CD4-positive, alpha-beta memory T cell (primary cell): Measurements from ENCODE around the gene RGS7. TPM values are rescaled to one million over a fixed set of nuclear protein-coding genes. Genes with fewer than 3 reads are reported as not detected.
"Not testable (repeated sequence)": the region's sequence is repeated elsewhere in the genome, so short reads cannot be mapped to it uniquely, and the experiment has no call there.

Experiments used
- CTCF ChIA-PET: fragments of 350-600 bp; sonication (Branson Sonifier 250); formaldehyde crosslinking; loops from one replicate; lab custom pipeline; 2021; ENCODE audit warnings: inconsistent platforms; ENCODE audit not compliant: partially characterized antibody; lab: Charles Lee
- POLR2A ChIA-PET: fragments of 350-600 bp; sonication (Branson Sonifier 250); formaldehyde crosslinking; loops from one replicate; lab custom pipeline; 2021; ENCODE audit not compliant: partially characterized antibody; lab: Charles Lee
- DNase-seq, 5 donors: peaks; one replicate each; pipeline versions ENCODE4 v3.0.0 to v3.0.0-alpha.2; 2020 to 2022; ENCODE audit warnings: mixed read lengths in 1 of 5
- H3K27ac ChIP-seq: one replicate; pipeline ENCODE4 v1.7.0; 2013; ENCODE audit warnings: low read depth, low read length
- H3K27me3 ChIP-seq: 2 replicates; pipeline ENCODE4 v1.7.0; 2013; ENCODE audit warnings: mild to moderate bottlenecking, low read length, moderate library complexity; ENCODE audit not compliant: insufficient read depth
- H3K36me3 ChIP-seq: 2 replicates; pipeline ENCODE4 v1.7.0; 2013; ENCODE audit warnings: mild to moderate bottlenecking, low read length, moderate library complexity; ENCODE audit not compliant: insufficient read depth
- H3K4me1 ChIP-seq: 2 replicates; pipeline ENCODE4 v1.7.0; 2013; ENCODE audit warnings: mild to moderate bottlenecking, low read length, moderate library complexity; ENCODE audit not compliant: insufficient read depth
- H3K4me3 ChIP-seq, 2 donors: one replicate each; pipeline ENCODE4 v1.7.0; 2013; ENCODE audit warnings: low read length in 2 of 2, mild to moderate bottlenecking in 1 of 2
- H3K9me3 ChIP-seq, 2 donors: one replicate each; pipeline ENCODE4 v1.7.0; 2013; ENCODE audit warnings: low read length in 2 of 2, control low read depth in 1 of 2; ENCODE audit not compliant: control insufficient read depth in 1 of 2
- H3K27ac Mint-ChIP-seq, 7 donors: one replicate each; pipeline ENCODE4 v1.8.0; 2020 to 2021; ENCODE audit warnings: mixed read lengths in 7 of 7, mild to moderate bottlenecking in 6 of 7, inconsistent platforms in 3 of 7, moderate library complexity in 3 of 7
- H3K27me3 Mint-ChIP-seq, 2 donors: one replicate each; pipeline ENCODE4 v1.8.0; 2020 to 2021; ENCODE audit warnings: mixed read lengths in 2 of 2
- H3K36me3 Mint-ChIP-seq, 2 donors: one replicate each; pipeline ENCODE4 v1.8.0; 2020 to 2021; ENCODE audit warnings: mixed read lengths in 2 of 2, inconsistent platforms in 1 of 2, mild to moderate bottlenecking in 1 of 2
- H3K4me1 Mint-ChIP-seq, 4 donors: one replicate each; pipeline ENCODE4 v1.8.0; 2020 to 2021; ENCODE audit warnings: mixed read lengths in 4 of 4, mild to moderate bottlenecking in 1 of 4
- H3K4me3 Mint-ChIP-seq, 8 donors: one replicate each; pipeline ENCODE4 v1.8.0; 2020 to 2021; ENCODE audit warnings: mixed read lengths in 8 of 8, mild to moderate bottlenecking in 7 of 8, moderate library complexity in 6 of 8, inconsistent platforms in 3 of 8
- H3K9me3 Mint-ChIP-seq, 8 donors: one replicate each; pipeline ENCODE4 v1.8.0; 2020 to 2021; ENCODE audit warnings: mixed read lengths in 8 of 8, mild to moderate bottlenecking in 5 of 8, inconsistent platforms in 3 of 8, moderate library complexity in 1 of 8
- intact Hi-C: fragments of 100-400 bp; cut with micrococcal nuclease; formaldehyde crosslinking; loops from one replicate; pipeline ENCODE4 v1.15.1; 2023
- polyA plus RNA-seq, 2 donors: library from polyadenylated mRNA; unstranded; fragments of 300-500 nt; fragmentation: Illumina TruSeq; gene quantifications; one replicate each; pipeline ENCODE4 v1.2.3, GENCODE V29; 2021
- total RNA-seq, 2 experiments: library from RNA; stranded (reverse); gene quantifications; one replicate each; pipeline ENCODE4 v1.2.3, GENCODE V29; 2021

Gene RGS7
- total and polyA plus RNA-seq, 4 experiments from 2014 or later: not detected

GRCh38 chr1:241181471-241181870, 175.5 kb downstream of the RGS7 start:
- ChIA-PET CTCF (no interaction called here), POLR2A (no interaction called here)
- H3K4me3 Mint-ChIP-seq: no peak overlapping the region
- no peak for DNase-seq
- peaks cover 0 to 12% (median 1%) of the 10 kb centered on the region in 8 donors for H3K9me3 Mint-ChIP-seq
- H3K27ac Mint-ChIP-seq: no peak overlapping the region
- Histone ChIP-seq H3K4me3 (no peak overlapping the region), H3K27ac (no peak overlapping the region), H3K9me3 (no peaks in the 10 kb centered on the region), H3K27me3 (no peaks in the 10 kb centered on the region), H3K36me3 (no peaks in the 10 kb centered on the region), H3K4me1 (no peaks in the 10 kb centered on the region)
- H3K4me1 Mint-ChIP-seq: no peaks in the 10 kb centered on the region
- H3K36me3 Mint-ChIP-seq: no peaks in the 10 kb centered on the region
- intact Hi-C loops: no loop called here
- no peaks in the 10 kb centered on the region for H3K27me3 Mint-ChIP-seq

GRCh38 chr1:241180569-241180968, 176.4 kb downstream of the RGS7 start:
- CTCF ChIA-PET: no interaction called here
- Mint-ChIP-seq H3K27me3 (no peaks in the 10 kb centered on the region), H3K9me3 (peaks cover 0 to 12% (median 2%) of the 10 kb centered on the region in 8 donors), H3K27ac (no peak overlapping the region), H3K4me1 (no peaks in the 10 kb centered on the region), H3K4me3 (no peak overlapping the region), H3K36me3 (no peaks in the 10 kb centered on the region)
- POLR2A ChIA-PET: no interaction called here
- Histone ChIP-seq H3K4me3 (no peak overlapping the region), H3K4me1 (no peaks in the 10 kb centered on the region), H3K36me3 (no peaks in the 10 kb centered on the region), H3K27me3 (no peaks in the 10 kb centered on the region), H3K27ac (no peak overlapping the region), H3K9me3 (no peaks in the 10 kb centered on the region)
- no peak for DNase-seq
- intact Hi-C loops: no loop called here

- H3K9me3 ChIP-seq: no peaks in the 10 kb centered on the region
- no peaks in the 10 kb centered on the region for H3K4me1 ChIP-seq
- POLR2A ChIA-PET: no interaction called here
- no peak overlapping the region for H3K4me3 Mint-ChIP-seq
- no peak overlapping the region for H3K4me3 ChIP-seq
- intact Hi-C loops: no loop called here
- no peaks in the 10 kb centered on the region for H3K27me3 ChIP-seq
- no peaks in the 10 kb centered on the region for H3K36me3 Mint-ChIP-seq
- DNase-seq: no peak
- no peaks in the 10 kb centered on the region for H3K4me1 Mint-ChIP-seq
- peaks cover 0 to 9% (median 5%) of the 10 kb centered on the region in 8 donors for H3K9me3 Mint-ChIP-seq
- H3K27me3 Mint-ChIP-seq: no peaks in the 10 kb centered on the region
- peak overlapping the region in 1 of 7 donors; percentile 7 for H3K27ac Mint-ChIP-seq
- H3K36me3 ChIP-seq: no peaks in the 10 kb centered on the region
- CTCF ChIA-PET: no interaction called here
- H3K27ac ChIP-seq: no peak overlapping the region
Observed at GRCh38 chr1:241177660-241178059, 179.3 kb downstream of the RGS7 start.

GRCh38 chr1:241172486-241172885, 184.5 kb downstream of the RGS7 start:
- Histone ChIP-seq H3K4me3 (no peak overlapping the region), H3K27ac (no peak overlapping the region), H3K36me3 (no peaks in the 10 kb centered on the region), H3K4me1 (no peaks in the 10 kb centered on the region), H3K27me3 (no peaks in the 10 kb centered on the region), H3K9me3 (no peaks in the 10 kb centered on the region)
- H3K27ac Mint-ChIP-seq: no peak overlapping the region
- H3K9me3 Mint-ChIP-seq: peaks cover 0 to 9% (median 5%) of the 10 kb centered on the region in 8 donors
- H3K36me3 Mint-ChIP-seq: no peaks in the 10 kb centered on the region
- H3K4me1 Mint-ChIP-seq: no peaks in the 10 kb centered on the region
- DNase-seq: no peak
- ChIA-PET CTCF (no interaction called here), POLR2A (no interaction called here)
- no peaks in the 10 kb centered on the region for H3K27me3 Mint-ChIP-seq
- H3K4me3 Mint-ChIP-seq: no peak overlapping the region
- intact Hi-C loops: no loop called here

- Histone ChIP-seq H3K27ac (no peak overlapping the region), H3K4me3 (no peak overlapping the region), H3K27me3 (no peaks in the 10 kb centered on the region), H3K4me1 (no peaks in the 10 kb centered on the region), H3K36me3 (no peaks in the 10 kb centered on the region), H3K9me3 (no peaks in the 10 kb centered on the region)
- H3K4me3 Mint-ChIP-seq: no peak overlapping the region
- intact Hi-C loops: no loop called here
- ChIA-PET CTCF (no interaction called here), POLR2A (no interaction called here)
- no peak for DNase-seq
- peaks cover 0 to 8% (median 6%) of the 10 kb centered on the region in 8 donors for H3K9me3 Mint-ChIP-seq
- no peaks in the 10 kb centered on the region for H3K27me3 Mint-ChIP-seq
- no peak overlapping the region for H3K27ac Mint-ChIP-seq
- H3K4me1 Mint-ChIP-seq: no peaks in the 10 kb centered on the region
- no peaks in the 10 kb centered on the region for H3K36me3 Mint-ChIP-seq
Observed at GRCh38 chr1:241171991-241172390, 185.0 kb downstream of the RGS7 start.

- Mint-ChIP-seq H3K36me3 (no peaks in the 10 kb centered on the region), H3K4me1 (no peaks in the 10 kb centered on the region), H3K27me3 (no peaks in the 10 kb centered on the region), H3K9me3 (peaks cover 0 to 19% (median 6%) of the 10 kb centered on the region in 8 donors), H3K4me3 (no peak overlapping the region), H3K27ac (no peak overlapping the region)
- H3K27ac ChIP-seq: no peak overlapping the region
- no peaks in the 10 kb centered on the region for H3K4me1 ChIP-seq
- POLR2A ChIA-PET: no interaction called here
- H3K27me3 ChIP-seq: no peaks in the 10 kb centered on the region
- CTCF ChIA-PET: no interaction called here
- no peaks in the 10 kb centered on the region for H3K9me3 ChIP-seq
- no peaks in the 10 kb centered on the region for H3K36me3 ChIP-seq
- intact Hi-C loops: no loop called here
- H3K4me3 ChIP-seq: no peak overlapping the region
- DNase-seq: no peak
Observed at GRCh38 chr1:241167121-241167630, 189.8 kb downstream of the RGS7 start.

- Mint-ChIP-seq H3K36me3 (no peaks in the 10 kb centered on the region), H3K27ac (no peak overlapping the region), H3K4me1 (no peaks in the 10 kb centered on the region), H3K27me3 (no peaks in the 10 kb centered on the region), H3K4me3 (no peak overlapping the region), H3K9me3 (peaks cover 0 to 19% (median 6%) of the 10 kb centered on the region in 8 donors)
- H3K36me3 ChIP-seq: no peaks in the 10 kb centered on the region
- no peak for DNase-seq
- no peak overlapping the region for H3K4me3 ChIP-seq
- ChIA-PET CTCF (no interaction called here), POLR2A (no interaction called here)
- H3K27ac ChIP-seq: no peak overlapping the region
- H3K4me1 ChIP-seq: no peaks in the 10 kb centered on the region
- no peaks in the 10 kb centered on the region for H3K9me3 ChIP-seq
- intact Hi-C loops: no loop called here
- no peaks in the 10 kb centered on the region for H3K27me3 ChIP-seq
Observed at GRCh38 chr1:241166625-241167024, 190.4 kb downstream of the RGS7 start.

- H3K27ac Mint-ChIP-seq, H3K4me3 Mint-ChIP-seq, H3K27ac ChIP-seq, POLR2A ChIA-PET, H3K4me3 ChIP-seq, H3K9me3 ChIP-seq, H3K4me1 ChIP-seq, H3K27me3 Mint-ChIP-seq, H3K4me1 Mint-ChIP-seq, H3K36me3 ChIP-seq, CTCF ChIA-PET, intact Hi-C loops, H3K36me3 Mint-ChIP-seq, H3K27me3 ChIP-seq, DNase-seq: not testable (repeated sequence)
- H3K9me3 Mint-ChIP-seq: peaks cover 0 to 21% (median 5%) of the 10 kb centered on the region in 8 donors
Observed at GRCh38 chr1:241165256-241165655, 191.7 kb downstream of the RGS7 start.
